Neuronal stem cell (in vitro differentiated cells): ENCODE measurements around the gene PAXX.

Experiments
- DNase-seq: peaks from one replicate; pipeline ENCODE4 v3.0.0-alpha.2; 2013; ENCODE audit warnings: low spot score
- H2AFZ ChIP-seq: one replicate; pipeline ENCODE4 v1.6.1; 2013; ENCODE audit warnings: mild to moderate bottlenecking, low read length, inconsistent platforms
- H2AK5ac ChIP-seq: 2 replicates; pipeline ENCODE4 v1.6.1; 2013; ENCODE audit warnings: low read depth, mild to moderate bottlenecking, inconsistent platforms, low read length, moderate library complexity, mixed read lengths
- H2BK120ac ChIP-seq: 2 replicates; pipeline ENCODE4 v1.6.1; 2013; ENCODE audit warnings: low read depth, mild to moderate bottlenecking, inconsistent platforms, low read length, moderate library complexity, mixed read lengths
- H2BK12ac ChIP-seq: one replicate; pipeline ENCODE4 v1.6.1; 2013; ENCODE audit warnings: low read length, inconsistent platforms
- H2BK15ac ChIP-seq: 2 replicates; pipeline ENCODE4 v1.6.1; 2013; ENCODE audit warnings: mild to moderate bottlenecking, low read length, inconsistent platforms, mixed read lengths
- H2BK5ac ChIP-seq: one replicate; pipeline ENCODE4 v1.6.1; 2013; ENCODE audit warnings: inconsistent platforms, mild to moderate bottlenecking, low read length, moderate library complexity
- H3K14ac ChIP-seq: one replicate; pipeline ENCODE4 v1.6.1; 2013; ENCODE audit warnings: low read length, inconsistent platforms
- H3K18ac ChIP-seq: 2 replicates; pipeline ENCODE4 v1.6.1; 2013; ENCODE audit warnings: low read length, inconsistent platforms
- H3K23ac ChIP-seq: 2 replicates; pipeline ENCODE4 v1.6.1; 2013; ENCODE audit warnings: low read depth, mild to moderate bottlenecking, mixed read lengths, low read length, inconsistent platforms; ENCODE audit not compliant: poor library complexity
- H3K27ac ChIP-seq: replicated peaks from 3 replicates; pipeline ENCODE4 v1.5.1; 2013; ENCODE audit warnings: low read length, inconsistent platforms
- H3K27me3 ChIP-seq, 3 experiments: 2 replicates each; pipeline ENCODE4 v1.6.1; 2013; ENCODE audit warnings: low read length in 3 of 3, mild to moderate bottlenecking in 2 of 3, inconsistent platforms in 1 of 3, low read depth in 1 of 3, mixed read lengths in 1 of 3, moderate library complexity in 1 of 3; ENCODE audit not compliant: control insufficient read depth in 3 of 3, insufficient read depth in 3 of 3
- H3K36me3 ChIP-seq, 2 donors: replicated peaks in 1 of 2; 2 replicates each; pipeline ENCODE4 v1.6.1; 2013; ENCODE audit warnings: low read length in 2 of 2; ENCODE audit not compliant: control insufficient read depth in 2 of 2, insufficient read depth in 2 of 2
- H3K4ac ChIP-seq: 2 replicates; pipeline ENCODE4 v1.6.1; 2013; ENCODE audit warnings: inconsistent platforms, mild to moderate bottlenecking, low read length, moderate library complexity
- H3K4me1 ChIP-seq, 2 donors: 1 replicate in 1 of 2; 2 replicates in 1 of 2; pipeline ENCODE4 v1.6.1; 2013; ENCODE audit warnings: low read length in 2 of 2, low read depth in 1 of 2; ENCODE audit not compliant: control insufficient read depth in 2 of 2, insufficient read depth in 1 of 2
- H3K4me2 ChIP-seq: one replicate; pipeline ENCODE4 v1.6.1; 2013; ENCODE audit warnings: mild to moderate bottlenecking, low read length, inconsistent platforms; ENCODE audit not compliant: insufficient read depth, poor library complexity, severe bottlenecking
- H3K4me3 ChIP-seq, 2 donors: 2 replicates each; pipeline ENCODE4 v1.5.1; 2013; ENCODE audit warnings: low read length in 2 of 2, mild to moderate bottlenecking in 2 of 2, inconsistent platforms in 1 of 2, moderate library complexity in 1 of 2
- H3K79me1 ChIP-seq: one replicate; pipeline ENCODE4 v1.6.1; 2013; ENCODE audit warnings: low read depth, mild to moderate bottlenecking, inconsistent platforms, low read length, moderate library complexity
- H3K9ac ChIP-seq: one replicate; pipeline ENCODE4 v1.6.1; 2013; ENCODE audit warnings: mild to moderate bottlenecking, low read depth, low read length, inconsistent platforms; ENCODE audit not compliant: poor library complexity
- H3K9me3 ChIP-seq, 2 donors: replicated peaks in 1 of 2; 2 replicates each; pipeline versions ENCODE3 to v1.6.1; 2013; ENCODE audit warnings: low read length in 2 of 2, mild to moderate bottlenecking in 2 of 2, inconsistent platforms in 1 of 2, low read depth in 1 of 2, mixed read lengths in 1 of 2, moderate library complexity in 1 of 2; ENCODE audit not compliant: control insufficient read depth in 2 of 2, insufficient read depth in 1 of 2
- H4K8ac ChIP-seq: one replicate; pipeline ENCODE4 v1.6.1; 2013; ENCODE audit warnings: low read depth, mild to moderate bottlenecking, inconsistent platforms, low read length, moderate library complexity
- H4K91ac ChIP-seq: one replicate; pipeline ENCODE4 v1.6.1; 2013; ENCODE audit warnings: low read length, low read depth, mild to moderate bottlenecking, inconsistent platforms; ENCODE audit not compliant: poor library complexity
- WGBS, 2 donors: extraction: QIAGEN DNeasy Blood & Tissue Kit; methylation state at CpG; one replicate each; pipeline ENCODE4 v1.1.7; 2013; ENCODE audit warnings: missing lambda C conversion rate in 2 of 2, mixed read lengths in 1 of 2; ENCODE audit not compliant: insufficient read length in 2 of 2, insufficient replicate concordance in 1 of 2; ENCODE audit errors: extremely low coverage in 2 of 2; 5-methylcytosine and 5-hydroxymethylcytosine counted together

PAXX gene

DNA sequence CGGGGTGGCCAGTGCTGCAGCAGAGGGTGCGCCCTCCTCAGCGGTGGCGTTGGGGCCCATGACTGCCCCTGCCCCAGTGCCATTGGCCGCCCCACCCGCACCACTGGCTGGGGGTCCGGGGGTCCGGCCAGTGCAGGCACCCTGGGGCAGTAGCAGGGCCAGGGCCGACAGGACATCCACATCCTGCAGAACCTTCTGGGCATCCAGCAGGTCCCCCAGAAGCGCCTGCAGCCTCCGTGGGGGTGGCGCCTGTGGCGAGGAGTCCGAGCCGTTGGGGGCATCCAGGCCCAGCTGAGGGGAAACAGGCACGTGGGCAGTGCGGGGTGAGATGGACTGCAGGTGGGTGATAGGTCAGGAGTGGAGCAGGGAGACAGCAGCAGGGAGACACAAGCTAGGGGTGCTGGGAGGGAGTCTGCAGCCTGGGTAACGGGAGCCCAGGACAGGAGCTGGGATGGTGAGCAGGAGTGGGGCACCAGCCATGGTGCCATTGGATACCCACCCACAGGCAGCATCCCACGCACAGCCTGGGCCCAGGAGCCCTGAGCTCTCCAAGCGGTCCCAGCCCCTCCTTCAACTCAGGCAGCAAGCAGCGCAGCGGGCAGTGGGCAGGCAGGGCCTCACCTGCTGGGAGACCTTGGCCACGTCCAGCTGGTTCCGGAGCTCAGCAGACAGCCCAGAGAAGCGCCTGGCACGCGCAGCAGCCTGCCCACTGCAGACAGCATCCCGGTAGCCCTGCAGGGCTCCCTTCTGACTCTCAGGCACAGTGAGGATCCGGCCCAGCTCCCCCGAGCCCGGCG lies 28.7 kb downstream of the PAXX start:
- Histone ChIP-seq H3K9ac (peak overlapping the region; percentile 70), H3K18ac (peak overlapping the region; percentile 28), H3K4me1 (peaks cover 18 to 19% of the 10 kb centered on the region in 2 donors), H3K14ac (peak overlapping the region; percentile 82), H3K23ac (peak overlapping the region; percentile 85), H3K9me3 (peaks cover 0 to 5% of the 10 kb centered on the region in 2 donors), H3K4me3 (no peak overlapping the region), H2AFZ (no peak overlapping the region), H3K4me2 (no peak overlapping the region), H3K79me1 (peaks cover 20% of the 10 kb centered on the region), H3K27me3 (no peaks in the 10 kb centered on the region), H4K91ac (no peak overlapping the region), H3K4ac (peak overlapping the region; percentile 89), H2AK5ac (peak overlapping the region; percentile 63), H3K27ac (no peak overlapping the region), H4K8ac (no peak overlapping the region), H2BK15ac (peak overlapping the region; percentile 67), H2BK12ac (no peak overlapping the region), H3K36me3 (peaks cover 13 to 25% of the 10 kb centered on the region in 2 donors), H2BK5ac (peak overlapping the region; percentile 5), H2BK120ac (no peak overlapping the region)
- no peak for DNase-seq
- no CpG with 5 or more reads among the region's 32 CpGs for WGBS, 2 donors

DNA sequence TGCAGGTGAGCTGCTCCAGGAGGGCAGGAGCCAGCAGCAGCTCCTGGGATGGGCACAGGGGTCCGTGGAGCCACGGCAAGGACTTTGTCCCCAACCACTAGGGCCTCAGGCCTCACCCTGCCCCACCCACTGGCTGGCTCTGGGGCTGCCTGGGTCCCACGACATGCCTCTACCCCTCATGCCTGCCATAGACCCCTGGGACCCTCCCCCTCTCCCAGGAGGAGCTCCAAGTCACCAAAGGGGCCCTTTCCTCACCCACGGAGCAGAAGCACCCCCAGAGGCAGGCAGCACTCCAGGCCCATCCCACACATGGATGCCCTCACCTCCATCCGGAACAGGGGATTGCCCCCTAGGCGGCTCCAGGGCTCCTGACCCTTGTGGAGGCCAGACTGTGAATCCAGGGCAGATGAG lies 29.4 kb downstream of the PAXX start:
- Histone ChIP-seq H3K4me1 (peaks cover 19 to 25% of the 10 kb centered on the region in 2 donors), H2BK120ac (no peak overlapping the region), H4K8ac (peak overlapping the region; percentile 65), H3K14ac (no peak overlapping the region), H3K9me3 (peaks cover 0 to 5% of the 10 kb centered on the region in 2 donors), H3K4me3 (no peak overlapping the region), H3K79me1 (peaks cover 20% of the 10 kb centered on the region), H4K91ac (no peak overlapping the region), H3K4me2 (no peak overlapping the region), H2BK5ac (no peak overlapping the region), H2BK12ac (no peak overlapping the region), H3K27ac (no peak overlapping the region), H3K36me3 (peaks cover 7 to 21% of the 10 kb centered on the region in 2 donors), H3K27me3 (no peaks in the 10 kb centered on the region), H2BK15ac (no peak overlapping the region), H3K9ac (no peak overlapping the region), H3K4ac (peak overlapping the region; percentile 89), H3K18ac (peak overlapping the region; percentile 28), H3K23ac (peak overlapping the region; percentile 85), H2AK5ac (peak overlapping the region; percentile 63), H2AFZ (no peak overlapping the region)
- WGBS, 2 donors, result no CpG with 5 or more reads among the region's 6 CpGs
- no peak for DNase-seq

GRCh38 chr9:137021979-137022661 lies 29.9 kb downstream of the PAXX start:
- peak overlapping the region; percentile 38 for H3K14ac ChIP-seq
- H3K36me3 ChIP-seq, result peaks cover 3 to 15% of the 10 kb centered on the region in 2 donors
- peak overlapping the region; percentile 65 for H3K18ac ChIP-seq
- no peak overlapping the region for H3K4me2 ChIP-seq
- no peak overlapping the region for H2AFZ ChIP-seq
- H2BK5ac ChIP-seq, result no peak overlapping the region
- no peak overlapping the region for H2BK120ac ChIP-seq
- H3K27ac ChIP-seq, result peak overlapping the region; percentile 31
- H3K27me3 ChIP-seq, result no peaks in the 10 kb centered on the region
- H3K4ac ChIP-seq, result peak overlapping the region; percentile 37
- H2AK5ac ChIP-seq, result peak overlapping the region; percentile 88
- peaks cover 0 to under 1% of the 10 kb centered on the region in 2 donors for H3K9me3 ChIP-seq
- no peak overlapping the region for H4K8ac ChIP-seq
- no peak overlapping the region for H4K91ac ChIP-seq
- H2BK15ac ChIP-seq, result peak overlapping the region; percentile 59
- H3K4me1 ChIP-seq, result peaks cover 20 to 27% of the 10 kb centered on the region in 2 donors
- peak overlapping the region; percentile 85 for H3K23ac ChIP-seq
- peak overlapping the region; percentile 2 for H3K9ac ChIP-seq
- no CpG with 5 or more reads among the region's 30 CpGs for WGBS, 2 donors
- H3K4me3 ChIP-seq, result no peak overlapping the region
- peaks cover 20% of the 10 kb centered on the region for H3K79me1 ChIP-seq
- H2BK12ac ChIP-seq, result peak overlapping the region; percentile 10
- DNase-seq, result no peak

DNA sequence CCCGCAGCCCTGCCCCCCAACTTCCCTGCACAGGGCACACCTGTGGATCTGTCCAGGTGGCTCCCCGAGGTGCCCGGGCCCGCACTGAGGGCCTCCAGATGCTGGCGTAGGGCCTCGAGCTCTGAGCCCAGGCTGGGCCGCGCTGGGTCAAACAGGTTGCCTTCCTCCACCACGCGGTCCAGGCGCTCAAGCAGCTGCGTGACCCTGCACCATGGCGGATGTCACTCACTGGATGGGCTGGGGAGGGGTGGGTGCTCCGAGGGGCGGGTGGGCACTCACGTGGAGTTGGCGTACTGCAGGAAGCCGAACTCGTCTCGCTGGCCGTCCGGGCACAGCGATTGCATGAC lies 30.4 kb downstream of the PAXX start:
- peaks cover 20% of the 10 kb centered on the region for H3K79me1 ChIP-seq
- no peak overlapping the region for H3K4me2 ChIP-seq
- H2BK120ac ChIP-seq, result no peak overlapping the region
- peak overlapping the region; percentile 88 for H2AK5ac ChIP-seq
- peaks cover 0 to 10% of the 10 kb centered on the region in 2 donors for H3K36me3 ChIP-seq
- H2BK12ac ChIP-seq, result peak overlapping the region; percentile 10
- no peaks in the 10 kb centered on the region for H3K27me3 ChIP-seq
- H2BK15ac ChIP-seq, result peak overlapping the region; percentile 59
- no peak for DNase-seq
- no peak overlapping the region for H4K8ac ChIP-seq
- H3K4me1 ChIP-seq, result peaks cover 23 to 32% of the 10 kb centered on the region in 2 donors
- H3K9ac ChIP-seq, result peak overlapping the region; percentile 2
- peak overlapping the region; percentile 85 for H3K23ac ChIP-seq
- no peaks in the 10 kb centered on the region for H3K9me3 ChIP-seq
- H2BK5ac ChIP-seq, result no peak overlapping the region
- no CpG with 5 or more reads among the region's 23 CpGs for WGBS, 2 donors
- H2AFZ ChIP-seq, result no peak overlapping the region
- H3K14ac ChIP-seq, result peak overlapping the region; percentile 38
- peak overlapping the region; percentile 37 for H3K4ac ChIP-seq
- H3K18ac ChIP-seq, result peak overlapping the region; percentile 65
- no peak overlapping the region for H4K91ac ChIP-seq
- H3K4me3 ChIP-seq, result no peak overlapping the region
- peak overlapping the region; percentile 31 for H3K27ac ChIP-seq
